Measurements from ENCODE around the gene PARD6B. TPM values are rescaled to one million over a fixed set of nuclear protein-coding genes. Genes with fewer than 3 reads are reported as not detected.

The PARD6B gene
- total and polyA plus RNA-seq, 10 donors = 0.97 to 7.5 (median 4.1) TPM

DNA sequence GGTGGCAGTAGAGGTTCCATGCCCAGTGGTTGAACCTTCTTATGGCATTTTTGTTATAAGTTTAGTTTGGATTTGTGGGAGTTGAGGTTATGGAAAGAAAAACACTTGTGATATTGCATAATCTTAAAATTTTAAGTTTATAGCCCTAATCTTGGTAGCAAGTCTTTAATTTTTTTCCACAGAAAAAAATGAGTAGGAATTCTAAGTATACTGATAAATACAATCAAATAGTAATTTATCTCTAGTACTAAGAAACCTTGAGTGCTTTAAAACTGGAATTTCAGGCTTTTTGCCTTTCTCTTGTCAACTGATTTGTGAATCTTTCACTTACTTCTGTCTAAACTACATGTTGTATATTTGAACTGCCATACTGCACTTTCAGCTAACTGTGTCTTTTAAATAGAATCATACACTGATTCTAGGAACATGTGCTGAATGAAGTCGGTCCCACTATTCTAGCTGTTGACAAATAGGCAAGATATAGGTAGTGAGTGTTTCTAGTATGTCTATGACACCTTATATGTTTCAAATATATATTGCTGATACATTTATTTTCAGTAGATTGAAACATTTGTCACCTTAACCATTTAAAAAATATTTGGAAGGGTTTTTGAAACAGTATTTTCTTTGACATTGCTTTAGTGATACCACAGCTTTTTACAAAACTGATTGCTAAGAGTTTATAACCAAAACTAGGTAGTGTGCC is 2.4 kb downstream of the PARD6B start:
- 76 to 93% (median 88%) methylated on average over 1 of the region's 1 CpG for WGBS, 5 donors
- H3K4me1 ChIP-seq = peaks cover 2 to 44% (median 33%) of the 10 kb centered on the region in 6 donors
- H3K9me3 ChIP-seq = no peaks in the 10 kb centered on the region
- DNase-seq = no peak
- no peaks in the 10 kb centered on the region for H3K27me3 ChIP-seq (replicated peaks in 1 of 7)
- TF ChIP-seq POLR2A (IDR thresholded peaks at IDR 0.05) = no peak
- TF ChIP-seq POLR2AphosphoS5 (IDR thresholded peaks at IDR 0.05) = no peak
- TF ChIP-seq, protein P1, sequence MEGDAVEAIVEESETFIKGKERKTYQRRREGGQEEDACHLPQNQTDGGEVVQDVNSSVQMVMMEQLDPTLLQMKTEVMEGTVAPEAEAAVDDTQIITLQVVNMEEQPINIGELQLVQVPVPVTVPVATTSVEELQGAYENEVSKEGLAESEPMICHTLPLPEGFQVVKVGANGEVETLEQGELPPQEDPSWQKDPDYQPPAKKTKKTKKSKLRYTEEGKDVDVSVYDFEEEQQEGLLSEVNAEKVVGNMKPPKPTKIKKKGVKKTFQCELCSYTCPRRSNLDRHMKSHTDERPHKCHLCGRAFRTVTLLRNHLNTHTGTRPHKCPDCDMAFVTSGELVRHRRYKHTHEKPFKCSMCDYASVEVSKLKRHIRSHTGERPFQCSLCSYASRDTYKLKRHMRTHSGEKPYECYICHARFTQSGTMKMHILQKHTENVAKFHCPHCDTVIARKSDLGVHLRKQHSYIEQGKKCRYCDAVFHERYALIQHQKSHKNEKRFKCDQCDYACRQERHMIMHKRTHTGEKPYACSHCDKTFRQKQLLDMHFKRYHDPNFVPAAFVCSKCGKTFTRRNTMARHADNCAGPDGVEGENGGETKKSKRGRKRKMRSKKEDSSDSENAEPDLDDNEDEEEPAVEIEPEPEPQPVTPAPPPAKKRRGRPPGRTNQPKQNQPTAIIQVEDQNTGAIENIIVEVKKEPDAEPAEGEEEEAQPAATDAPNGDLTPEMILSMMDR (IDR thresholded peaks at IDR 0.05 in 8 of 11, conservative IDR thresholded peaks at IDR 0.05 in 3 of 11) = no peak
- peaks cover 0 to 13% (median 5%) of the 10 kb centered on the region in 6 donors for H3K36me3 ChIP-seq
- intact Hi-C loops (cut with DNase I; ENCODE audit: low total_unique reads) = no loop called here
- peak overlapping the region in 2 of 8 donors; percentile 11 to 19 for H3K27ac ChIP-seq
- peak overlapping the region in 1 of 8 donors; percentile 21 for H3K4me3 ChIP-seq

GRCh38 chr20:50734730-50735679 is 3.6 kb downstream of the PARD6B start:
- TF ChIP-seq, protein P1 (IDR thresholded peaks at IDR 0.05 in 8 of 11, conservative IDR thresholded peaks at IDR 0.05 in 3 of 11) = no peak
- Histone ChIP-seq H3K4me1 (peaks cover 2 to 42% (median 30%) of the 10 kb centered on the region in 6 donors), H3K36me3 (peaks cover 0 to 24% (median 6%) of the 10 kb centered on the region in 6 donors), H3K27ac (no peak overlapping the region), H3K9me3 (no peaks in the 10 kb centered on the region), H3K4me3 (no peak overlapping the region), H3K27me3 (replicated peaks in 1 of 7) (no peaks in the 10 kb centered on the region)
- intact Hi-C loops (cut with DNase I; ENCODE audit: low total_unique reads) = no loop called here
- WGBS, 5 donors = 93 to 96% (median 96%) methylated on average over 9 of the region's 9 CpGs
- DNase-seq = no peak

GRCh38 chr20:50735813-50736212 is 4.4 kb downstream of the PARD6B start:
- Histone ChIP-seq H3K4me3 (no peak overlapping the region), H3K27me3 (replicated peaks in 1 of 7) (no peaks in the 10 kb centered on the region), H3K36me3 (peaks cover 0 to 24% (median 6%) of the 10 kb centered on the region in 6 donors), H3K27ac (no peak overlapping the region), H3K4me1 (peaks cover 2 to 35% (median 22%) of the 10 kb centered on the region in 6 donors), H3K9me3 (no peaks in the 10 kb centered on the region)
- intact Hi-C loops (cut with DNase I; ENCODE audit: low total_unique reads) = no loop called here
- DNase-seq = no peak
- no peak for TF ChIP-seq POLR2A (IDR thresholded peaks at IDR 0.05)
- TF ChIP-seq, protein P1 (IDR thresholded peaks at IDR 0.05 in 8 of 11, conservative IDR thresholded peaks at IDR 0.05 in 3 of 11) = no peak
- TF ChIP-seq POLR2AphosphoS5 (IDR thresholded peaks at IDR 0.05) = no peak

- peaks cover 0 to 30% (median 10%) of the 10 kb centered on the region in 6 donors for H3K36me3 ChIP-seq
- H3K4me1 ChIP-seq = peaks cover 0 to 26% (median 12%) of the 10 kb centered on the region in 6 donors
- intact Hi-C loops (cut with DNase I; ENCODE audit: low total_unique reads) = no loop called here
- H3K27me3 ChIP-seq (replicated peaks in 1 of 7) = no peaks in the 10 kb centered on the region
- no peak for DNase-seq
- no peak overlapping the region for H3K4me3 ChIP-seq
- TF ChIP-seq, protein P1 (IDR thresholded peaks at IDR 0.05 in 8 of 11, conservative IDR thresholded peaks at IDR 0.05 in 3 of 11) = no peak
- TF ChIP-seq POLR2A (IDR thresholded peaks at IDR 0.05) = no peak
- TF ChIP-seq POLR2AphosphoS5 (IDR thresholded peaks at IDR 0.05) = no peak
- H3K27ac ChIP-seq = no peak overlapping the region
- H3K9me3 ChIP-seq = no peaks in the 10 kb centered on the region
- WGBS, 5 donors = 87 to 93% (median 91%) methylated on average over 4 of the region's 4 CpGs
Observed at GRCh38 chr20:50737352-50737751, 6.0 kb downstream of the PARD6B start.

Data from spleen (tissue), 11 donors.